Skin of body (tissue), 2 donors: ENCODE data around the gene ARMC5. TPM values are rescaled to one million over a fixed set of nuclear protein-coding genes. Genes with fewer than 3 reads are reported as not detected.
"Not testable (repeated sequence)": the region's sequence is repeated elsewhere in the genome, so short reads cannot be mapped to it uniquely, and the experiment has no call there.

ENCODE experiments used
- DNase-seq: peaks from one replicate; lab custom pipeline; 2025; lab: John Stamatoyannopoulos, UW
- total RNA-seq: library from RNA; depleted of rRNA; stranded (reverse); fragments of >200 nt; gene quantifications from one replicate; pipeline ENCODE4 v1.2.3, GENCODE V29; 2014

Gene ARMC5
- total RNA-seq, 1 donor from 2014 or later = 3.6 TPM

DNA sequence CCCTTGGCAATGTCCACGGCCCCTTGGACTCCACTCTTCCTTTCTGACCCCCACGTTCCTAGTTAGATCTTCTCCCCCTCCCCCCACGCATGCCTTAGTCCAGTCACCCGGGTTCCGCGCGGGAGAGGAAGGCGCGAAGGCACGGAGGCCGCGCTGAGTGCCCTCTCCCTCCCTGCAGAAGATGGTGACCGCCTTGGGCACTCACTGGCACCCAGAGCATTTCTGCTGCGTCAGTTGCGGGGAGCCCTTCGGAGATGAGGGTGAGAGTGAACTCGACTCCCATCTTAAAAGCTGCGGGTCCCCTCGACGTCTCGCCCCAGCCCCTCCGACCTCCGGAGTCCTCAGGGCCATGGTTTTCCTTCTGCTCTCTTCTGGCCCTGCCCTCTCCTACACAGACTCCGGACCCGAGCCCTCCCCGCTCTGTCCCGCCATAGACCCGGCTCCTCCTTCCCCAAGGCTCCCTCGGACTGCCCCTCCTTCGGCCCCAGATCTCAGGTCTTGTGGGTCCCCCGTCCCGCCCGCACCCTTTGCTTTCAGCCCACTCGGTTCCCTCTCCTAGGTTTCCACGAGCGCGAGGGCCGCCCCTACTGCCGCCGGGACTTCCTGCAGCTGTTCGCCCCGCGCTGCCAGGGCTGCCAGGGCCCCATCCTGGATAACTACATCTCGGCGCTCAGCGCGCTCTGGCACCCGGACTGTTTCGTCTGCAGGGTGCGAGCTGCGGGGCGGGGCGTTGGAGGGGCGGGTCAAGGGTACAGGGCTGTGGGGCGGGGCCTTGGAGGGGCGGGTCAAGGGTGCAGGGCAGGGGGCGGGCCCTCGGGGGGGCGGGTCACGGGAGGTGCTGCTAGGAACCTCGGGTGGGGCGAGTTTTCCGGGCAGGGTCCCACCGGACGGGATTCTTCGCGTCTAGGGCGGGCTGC, 17.3 kb downstream of the ARMC5 start:
- DNase-seq = no peak

DNA sequence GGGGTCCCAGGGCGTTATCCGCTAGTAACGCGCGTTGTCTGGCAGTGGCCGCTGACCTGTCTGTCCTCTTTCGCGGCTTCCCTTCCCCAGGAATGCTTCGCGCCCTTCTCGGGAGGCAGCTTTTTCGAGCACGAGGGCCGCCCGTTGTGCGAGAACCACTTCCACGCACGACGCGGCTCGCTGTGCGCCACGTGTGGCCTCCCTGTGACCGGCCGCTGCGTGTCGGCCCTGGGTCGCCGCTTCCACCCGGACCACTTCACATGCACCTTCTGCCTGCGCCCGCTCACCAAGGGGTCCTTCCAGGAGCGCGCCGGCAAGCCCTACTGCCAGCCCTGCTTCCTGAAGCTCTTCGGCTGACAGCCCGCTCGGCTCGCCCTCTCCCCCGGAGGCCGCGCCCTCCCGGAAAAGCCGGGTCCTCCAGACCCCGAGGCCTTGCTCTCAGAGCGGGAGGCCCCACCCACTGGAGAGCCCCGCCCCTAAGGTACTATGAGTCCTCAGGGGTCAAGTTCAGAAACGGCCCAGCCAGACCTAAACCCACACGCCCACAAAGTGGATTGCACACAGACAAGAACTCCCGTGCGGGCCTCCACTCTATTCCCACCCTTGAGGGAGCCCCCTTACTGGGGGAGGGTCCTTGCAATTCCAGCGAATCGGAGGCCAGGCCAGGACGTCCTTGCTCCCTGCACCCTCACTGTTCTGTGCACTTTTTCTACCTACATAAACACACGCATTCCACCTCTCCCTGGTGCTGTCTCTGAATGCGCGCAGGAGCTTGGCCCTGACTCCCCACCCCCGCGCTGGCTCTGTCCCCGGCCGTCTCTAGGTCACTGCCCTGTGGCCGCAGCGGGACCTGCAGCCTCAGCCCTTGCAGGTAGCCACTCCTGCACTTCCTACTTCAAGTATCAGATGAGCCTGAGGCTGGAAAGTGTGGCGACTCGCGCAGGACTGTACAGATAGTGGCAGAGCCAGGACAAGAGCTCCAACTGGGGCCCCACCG, 18.2 kb downstream of the ARMC5 start:
- no peak for DNase-seq

DNA sequence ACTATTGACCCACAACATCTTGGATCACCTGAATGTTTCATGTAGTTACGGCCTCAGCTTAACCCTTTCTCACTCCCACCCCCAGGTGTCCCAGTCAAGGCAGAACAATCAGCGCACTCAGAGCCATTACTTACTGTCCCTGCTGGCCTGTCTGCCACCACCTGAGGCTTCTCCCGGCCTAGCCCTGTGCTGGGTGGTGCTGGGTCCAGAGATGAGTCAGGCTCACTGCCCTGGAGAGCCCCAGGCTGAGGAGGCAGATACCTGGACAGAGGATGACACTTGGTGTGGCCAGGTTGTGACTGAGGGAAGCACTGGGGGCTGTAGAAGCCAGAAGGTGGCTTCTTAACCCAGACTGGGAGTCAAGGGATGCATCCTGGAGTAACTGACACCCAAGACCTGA, 19.7 kb downstream of the ARMC5 start:
- DNase-seq = no peak

DNA sequence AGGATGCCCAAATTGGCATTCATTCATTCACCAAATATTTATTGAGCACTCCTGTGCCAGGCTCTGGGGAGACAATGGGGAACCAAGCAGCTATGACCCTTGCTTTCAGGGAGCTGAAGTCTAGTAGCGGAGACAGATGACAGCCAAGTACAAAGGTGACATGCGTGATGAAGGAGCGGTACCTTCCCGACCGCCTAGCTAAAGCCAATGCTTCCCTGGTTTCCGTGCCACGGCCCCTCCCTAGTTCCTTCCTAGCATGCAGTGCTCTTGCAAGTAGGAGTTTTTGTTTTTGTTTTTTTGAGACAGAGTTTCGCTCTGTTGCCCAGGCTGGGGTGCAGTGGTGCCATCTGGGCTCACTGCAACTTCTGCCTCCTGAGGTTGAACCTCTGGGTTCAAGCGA, 20.4 kb downstream of the ARMC5 start:
- no peak for DNase-seq

DNA sequence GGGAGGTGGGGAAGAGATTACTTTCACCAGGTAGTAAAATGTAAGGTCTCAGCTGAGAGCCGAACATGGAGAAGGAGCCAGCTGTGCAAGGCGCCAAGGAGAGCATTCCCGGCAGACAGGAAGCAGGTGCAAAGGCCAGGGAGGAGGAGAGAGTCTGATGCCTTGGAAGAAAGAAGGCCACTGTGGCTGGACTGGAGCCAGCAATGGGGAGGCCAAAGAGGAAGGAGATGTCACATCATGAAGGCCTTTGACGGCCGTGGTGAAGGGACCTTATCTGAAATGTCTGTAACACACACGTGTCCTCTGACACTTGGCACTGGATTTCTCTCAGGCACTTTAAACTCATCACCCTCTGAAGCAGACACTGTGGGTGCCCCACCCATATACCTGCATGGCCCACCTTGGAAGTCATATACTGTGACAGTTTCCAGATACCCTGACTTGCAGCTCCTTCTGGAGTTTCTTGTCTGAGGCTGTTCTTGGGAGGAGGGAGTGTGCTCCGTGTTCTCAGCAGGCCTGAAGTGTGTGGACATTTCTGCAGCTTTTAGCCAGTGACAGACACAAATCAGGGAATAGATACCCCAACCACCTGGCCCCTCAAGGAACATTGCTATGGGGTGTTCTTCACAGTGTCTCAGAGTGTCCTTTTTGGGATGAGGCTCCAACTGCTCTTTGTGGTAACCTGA, 21.7 kb downstream of the ARMC5 start:
- no peak for DNase-seq

DNA sequence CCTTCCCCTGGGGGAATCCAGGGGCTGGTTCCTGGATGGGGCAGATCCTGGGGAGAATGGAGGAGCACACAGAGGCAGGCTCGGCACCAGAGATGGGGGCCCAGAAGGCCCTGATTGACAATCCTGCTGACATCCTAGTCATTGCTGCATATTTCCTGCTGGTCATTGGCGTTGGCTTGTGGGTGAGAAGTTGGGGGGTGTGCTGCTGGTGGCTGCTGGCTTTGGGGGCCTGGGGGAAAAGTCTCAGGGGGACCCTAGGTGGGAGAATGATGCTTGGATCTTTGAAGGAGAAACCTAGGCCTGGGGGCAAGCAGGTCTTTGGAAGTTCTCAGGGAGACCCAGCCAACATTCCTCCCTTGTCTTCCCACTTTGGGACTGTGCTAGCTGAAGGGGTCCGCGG, 23.8 kb downstream of the ARMC5 start, which contains the start of gene SLC5A2:
SLC5A2 (plus strand) TSS at position 43 of the 400 bp plus-strand sequence; CDS start at position 57, 14 bp downstream.
- no peak for DNase-seq

DNA sequence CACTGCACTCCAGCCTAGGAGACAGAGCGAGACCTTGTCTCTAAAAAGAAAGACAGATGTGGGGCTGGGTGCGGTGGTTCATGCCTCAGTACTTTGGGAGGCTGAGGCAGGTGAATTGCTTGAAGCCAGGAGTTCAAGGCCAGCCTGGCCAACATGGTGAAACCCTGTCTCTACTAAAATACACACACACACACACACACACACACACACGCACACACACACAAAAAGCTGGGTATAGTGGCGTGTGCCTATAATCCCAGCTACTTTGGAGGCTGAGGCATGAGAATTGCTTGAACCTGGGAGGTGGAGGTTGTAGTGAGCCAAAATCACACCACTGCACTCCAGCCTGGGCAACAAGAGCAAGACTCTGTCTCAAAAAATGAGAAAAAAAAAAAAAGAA, 24.7 kb downstream of the ARMC5 start:
- DNase-seq = not testable (repeated sequence)

DNA sequence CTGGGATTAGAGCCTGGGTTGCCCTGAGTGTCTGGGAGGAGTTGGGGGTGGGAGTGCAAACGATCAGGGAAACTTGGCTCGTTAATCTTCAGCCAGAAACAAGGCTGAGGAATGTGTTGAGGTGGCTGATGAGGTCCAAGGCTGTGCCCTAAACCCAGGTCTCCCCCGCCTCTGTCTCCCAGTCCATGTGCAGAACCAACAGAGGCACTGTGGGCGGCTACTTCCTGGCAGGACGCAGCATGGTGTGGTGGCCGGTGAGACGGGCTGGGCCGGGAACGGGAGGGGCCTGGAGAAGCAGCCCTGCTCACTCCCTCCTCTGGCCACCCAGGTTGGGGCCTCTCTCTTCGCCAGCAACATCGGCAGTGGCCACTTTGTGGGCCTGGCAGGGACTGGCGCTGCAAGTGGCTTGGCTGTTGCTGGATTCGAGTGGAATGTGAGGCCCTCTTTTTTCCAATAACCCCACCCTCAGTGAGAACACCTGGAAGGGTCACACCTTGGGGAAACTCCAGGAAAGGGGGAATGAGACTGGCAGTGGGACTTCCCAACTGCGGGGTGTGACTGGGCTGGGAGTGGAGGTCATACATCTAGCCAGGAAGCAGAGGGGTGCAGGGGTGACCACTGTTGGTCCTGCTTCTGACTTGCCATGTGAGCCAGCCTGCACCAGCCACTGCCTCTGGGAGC, 25.3 kb downstream of the ARMC5 start:
- DNase-seq = no peak

DNA sequence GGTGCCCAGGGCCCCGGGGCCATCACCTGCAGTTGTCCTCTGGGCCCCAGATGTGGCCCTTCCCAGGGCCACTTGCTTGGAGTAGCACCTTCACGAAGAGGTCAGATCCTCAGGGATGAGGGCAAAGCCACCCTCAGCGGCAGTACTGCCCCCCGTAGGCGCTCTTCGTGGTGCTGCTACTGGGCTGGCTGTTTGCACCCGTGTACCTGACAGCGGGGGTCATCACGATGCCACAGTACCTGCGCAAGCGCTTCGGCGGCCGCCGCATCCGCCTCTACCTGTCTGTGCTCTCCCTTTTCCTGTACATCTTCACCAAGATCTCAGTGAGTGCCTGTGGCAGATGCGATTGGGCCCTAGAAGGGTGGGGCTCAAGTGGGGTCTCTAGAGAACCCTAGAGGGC, 26.3 kb downstream of the ARMC5 start:
- no peak for DNase-seq

DNA sequence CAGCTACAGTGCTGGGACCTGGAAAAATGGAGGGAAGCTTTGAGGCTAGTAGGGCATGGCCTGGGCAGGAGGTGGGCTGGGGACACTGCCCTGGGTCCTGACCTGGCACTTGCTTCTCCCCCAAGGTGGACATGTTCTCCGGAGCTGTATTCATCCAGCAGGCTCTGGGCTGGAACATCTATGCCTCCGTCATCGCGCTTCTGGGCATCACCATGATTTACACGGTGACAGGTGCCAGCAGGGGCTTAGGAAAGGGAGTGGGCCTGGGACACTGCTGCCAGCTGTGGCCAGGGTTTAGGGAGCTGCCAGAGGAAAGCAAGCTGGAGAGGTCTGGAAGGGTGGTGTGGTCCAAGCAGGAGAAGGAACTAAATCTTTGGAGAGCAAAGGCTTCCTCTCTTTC, 26.7 kb downstream of the ARMC5 start:
- DNase-seq = no peak

DNA sequence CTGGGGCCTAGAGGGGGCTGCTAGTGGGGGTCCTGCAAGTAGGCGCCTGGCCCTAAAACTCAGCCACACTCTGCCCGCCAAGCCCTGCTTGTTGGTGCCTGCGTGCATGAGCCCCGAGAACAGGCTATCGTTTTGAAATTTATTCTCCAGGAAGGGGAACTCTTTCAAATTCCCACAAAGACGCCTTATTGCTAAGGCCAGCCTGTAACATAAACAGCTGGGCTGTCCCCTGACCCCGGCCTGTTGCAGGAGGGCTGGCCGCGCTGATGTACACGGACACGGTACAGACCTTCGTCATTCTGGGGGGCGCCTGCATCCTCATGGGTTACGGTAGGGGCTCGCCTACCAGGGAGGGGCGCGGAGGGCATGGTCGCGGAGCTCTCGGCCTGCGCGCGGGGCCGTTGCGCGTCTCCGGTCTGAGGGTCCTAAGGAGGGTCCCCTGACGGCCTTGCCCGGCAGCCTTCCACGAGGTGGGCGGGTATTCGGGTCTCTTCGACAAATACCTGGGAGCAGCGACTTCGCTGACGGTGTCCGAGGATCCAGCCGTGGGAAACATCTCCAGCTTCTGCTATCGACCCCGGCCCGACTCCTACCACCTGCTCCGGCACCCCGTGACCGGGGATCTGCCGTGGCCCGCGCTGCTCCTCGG, 27.9 kb downstream of the ARMC5 start:
- DNase-seq = no peak

DNA sequence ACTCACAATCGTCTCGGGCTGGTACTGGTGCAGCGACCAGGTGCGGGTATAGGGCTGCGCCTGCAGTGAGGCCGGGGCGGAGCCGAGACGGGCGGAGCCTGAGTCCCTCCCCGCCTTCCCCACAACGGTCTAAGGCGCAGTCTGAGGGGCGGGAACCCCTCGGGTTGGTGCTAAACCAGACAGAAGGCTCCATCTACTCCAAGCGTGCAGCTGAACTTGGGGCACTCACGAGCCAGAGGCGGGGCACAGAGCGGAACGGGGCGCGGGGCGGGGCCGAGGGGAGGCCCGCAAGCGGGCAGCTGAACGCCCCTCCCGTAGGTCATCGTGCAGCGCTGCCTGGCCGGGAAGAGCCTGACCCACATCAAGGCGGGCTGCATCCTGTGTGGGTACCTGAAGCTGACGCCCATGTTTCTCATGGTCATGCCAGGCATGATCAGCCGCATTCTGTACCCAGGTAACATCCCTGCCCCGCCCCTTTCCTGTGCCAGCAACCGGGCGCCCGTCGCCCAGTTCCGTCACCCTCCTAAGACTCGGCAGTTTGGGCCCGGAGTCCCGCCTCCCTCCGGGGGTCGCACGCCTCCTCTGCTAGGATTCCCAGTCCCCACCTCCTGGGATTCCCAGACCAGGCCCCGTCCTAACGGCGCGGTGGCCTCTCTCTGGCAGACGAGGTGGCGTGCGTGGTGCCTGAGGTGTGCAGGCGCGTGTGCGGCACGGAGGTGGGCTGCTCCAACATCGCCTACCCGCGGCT, 28.6 kb downstream of the ARMC5 start:
- peak; percentile 36 for DNase-seq

DNA sequence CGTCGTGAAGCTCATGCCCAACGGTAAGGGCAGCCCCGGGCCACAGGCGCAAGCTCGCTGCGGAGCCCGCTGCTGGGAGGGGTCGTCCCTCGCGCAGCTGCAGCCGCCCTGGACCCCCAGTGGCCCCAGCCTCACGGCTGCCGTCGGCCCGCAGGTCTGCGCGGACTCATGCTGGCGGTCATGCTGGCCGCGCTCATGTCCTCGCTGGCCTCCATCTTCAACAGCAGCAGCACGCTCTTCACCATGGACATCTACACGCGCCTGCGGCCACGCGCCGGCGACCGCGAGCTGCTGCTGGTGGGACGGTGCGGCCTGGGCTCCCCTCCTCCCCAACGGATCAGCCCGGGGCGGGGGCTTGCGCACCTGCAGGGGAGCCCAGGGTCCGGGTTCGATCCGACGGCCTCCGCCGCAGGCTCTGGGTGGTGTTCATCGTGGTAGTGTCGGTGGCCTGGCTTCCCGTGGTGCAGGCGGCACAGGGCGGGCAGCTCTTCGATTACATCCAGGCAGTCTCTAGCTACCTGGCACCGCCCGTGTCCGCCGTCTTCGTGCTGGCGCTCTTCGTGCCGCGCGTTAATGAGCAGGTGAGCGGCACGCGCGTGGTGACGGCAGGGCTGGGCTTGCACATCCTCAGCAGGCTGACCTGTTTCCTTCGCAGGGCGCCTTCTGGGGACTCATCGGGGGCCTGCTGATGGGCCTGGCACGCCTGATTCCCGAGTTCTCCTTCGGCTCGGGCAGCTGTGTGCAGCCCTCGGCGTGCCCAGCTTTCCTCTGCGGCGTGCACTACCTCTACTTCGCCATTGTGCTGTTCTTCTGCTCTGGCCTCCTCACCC, 29.4 kb downstream of the ARMC5 start:
- no peak for DNase-seq

DNA sequence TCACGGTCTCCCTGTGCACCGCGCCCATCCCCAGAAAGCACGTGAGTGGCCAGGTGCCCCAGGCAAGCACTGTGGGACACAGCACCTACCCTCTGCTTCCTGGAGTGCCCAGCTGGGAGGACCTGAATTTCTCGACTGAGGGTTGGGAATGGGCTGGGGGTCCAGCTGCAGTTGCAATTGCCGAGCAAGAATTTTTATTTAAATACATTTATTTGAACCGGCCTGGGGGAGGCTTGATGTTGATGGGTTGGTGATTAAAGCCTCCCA, 29.9 kb downstream of the ARMC5 start:
- no peak for DNase-seq

DNA sequence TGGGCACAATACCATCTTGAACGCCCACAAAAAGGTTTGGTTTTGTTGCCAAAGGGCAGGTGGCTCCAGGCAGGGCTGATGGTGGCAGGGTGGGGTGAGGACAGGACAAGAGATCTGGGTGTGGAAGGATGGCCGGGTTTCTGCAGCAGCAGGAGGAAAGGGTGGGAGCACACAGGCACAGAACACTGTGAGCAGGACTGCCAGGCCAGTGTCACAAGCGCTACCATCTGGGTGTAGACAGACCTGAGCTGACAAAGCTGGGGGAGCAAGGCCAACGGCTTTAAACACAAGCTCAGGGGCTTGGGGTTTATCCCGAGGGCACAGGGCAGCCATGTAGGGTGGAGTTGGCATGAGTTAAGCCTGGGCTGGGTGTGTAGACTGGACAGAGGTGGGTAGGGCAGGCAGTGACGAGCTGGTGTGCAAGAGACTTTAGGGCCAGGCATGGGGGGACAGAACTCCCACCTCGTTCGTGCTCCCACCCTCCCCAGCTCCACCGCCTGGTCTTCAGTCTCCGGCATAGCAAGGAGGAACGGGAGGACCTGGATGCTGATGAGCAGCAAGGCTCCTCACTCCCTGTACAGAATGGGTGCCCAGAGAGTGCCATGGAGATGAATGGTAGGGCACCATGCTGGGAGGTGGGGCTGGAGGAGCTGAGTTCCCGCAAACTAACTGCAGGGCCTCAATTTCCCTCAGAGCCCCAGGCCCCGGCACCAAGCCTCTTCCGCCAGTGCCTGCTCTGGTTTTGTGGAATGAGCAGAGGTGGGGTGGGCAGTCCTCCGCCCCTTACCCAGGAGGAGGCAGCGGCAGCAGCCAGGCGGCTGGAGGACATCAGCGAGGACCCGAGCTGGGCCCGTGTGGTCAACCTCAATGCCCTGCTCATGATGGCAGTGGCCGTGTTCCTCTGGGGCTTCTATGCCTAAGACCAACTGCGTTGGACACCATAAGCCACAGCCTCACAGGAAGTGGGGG, 30.6 kb downstream of the ARMC5 start:
- no peak for DNase-seq

DNA sequence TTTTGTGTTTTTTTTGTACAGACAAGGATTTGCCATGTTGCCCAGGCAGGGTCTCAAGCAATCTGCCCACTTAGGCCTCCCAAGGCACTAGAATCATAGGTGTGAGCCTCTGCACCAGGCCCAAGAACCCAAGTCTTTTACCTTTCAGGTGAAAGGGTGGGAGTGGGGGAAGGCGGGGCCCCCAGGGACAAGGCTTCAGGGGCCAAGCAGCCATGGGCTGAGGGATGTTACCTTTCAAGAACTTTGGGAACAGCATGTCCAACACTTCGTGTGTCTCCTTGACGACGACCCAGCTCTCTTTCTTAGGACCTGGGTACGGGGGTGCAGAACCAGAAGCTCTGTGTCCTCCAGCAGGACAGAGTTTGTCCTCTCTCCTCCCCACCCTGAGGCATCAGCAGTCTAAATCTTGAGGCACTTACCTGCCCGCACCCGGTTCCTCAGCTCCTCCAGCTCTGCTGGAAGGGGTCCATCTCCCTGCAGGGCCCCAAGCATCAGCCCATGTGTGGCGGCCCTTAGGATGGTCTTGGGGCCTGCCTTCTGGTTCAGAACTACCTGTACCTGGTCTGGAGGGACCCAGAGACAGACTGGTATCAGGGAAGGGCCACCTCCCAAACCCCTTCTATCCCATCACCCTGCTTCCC, 32.6 kb downstream of the ARMC5 start:
- DNase-seq = no peak

DNA sequence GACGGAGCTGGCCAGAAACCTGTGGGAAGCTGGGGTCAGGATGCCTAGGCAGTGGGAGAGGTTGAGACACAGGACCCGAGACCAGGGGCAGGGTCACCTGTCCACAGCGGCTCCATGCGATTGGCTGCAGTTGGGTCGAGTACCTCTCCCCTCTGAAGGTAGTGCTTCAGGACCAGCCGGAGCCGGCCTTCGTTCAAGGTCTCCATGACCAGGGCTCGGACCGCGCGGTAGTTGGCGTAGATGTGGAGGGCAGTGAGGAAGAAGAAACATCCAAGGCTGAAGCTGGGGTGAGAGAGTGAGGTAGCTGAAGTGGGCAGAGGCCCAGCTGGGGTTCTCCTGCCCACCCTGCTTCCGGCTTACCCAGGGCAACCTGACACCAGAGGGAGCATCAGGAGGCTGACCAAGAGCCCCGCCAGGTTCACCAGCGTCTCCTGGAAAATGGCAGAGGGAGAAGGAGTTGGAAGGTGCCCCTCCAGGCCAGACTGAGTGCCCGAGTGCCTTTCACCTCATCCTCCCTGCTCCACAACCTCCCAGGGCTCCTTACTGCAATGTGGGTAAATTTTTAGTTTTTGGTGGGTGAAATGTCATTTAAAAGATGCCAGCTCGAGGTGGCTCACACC, 34.3 kb downstream of the ARMC5 start:
- no peak for DNase-seq
